HG03135 (cell line): ENCODE data around the gene LIPN.

ENCODE experiments used
- ATAC-seq: cut with Tn5 transposase; IDR thresholded peaks from one replicate; pipeline ENCODE4 v1.9.1; 2021; ENCODE audit warnings: mild to moderate bottlenecking, moderate library complexity; ENCODE audit not compliant: unreplicated experiment

The LIPN gene

DNA sequence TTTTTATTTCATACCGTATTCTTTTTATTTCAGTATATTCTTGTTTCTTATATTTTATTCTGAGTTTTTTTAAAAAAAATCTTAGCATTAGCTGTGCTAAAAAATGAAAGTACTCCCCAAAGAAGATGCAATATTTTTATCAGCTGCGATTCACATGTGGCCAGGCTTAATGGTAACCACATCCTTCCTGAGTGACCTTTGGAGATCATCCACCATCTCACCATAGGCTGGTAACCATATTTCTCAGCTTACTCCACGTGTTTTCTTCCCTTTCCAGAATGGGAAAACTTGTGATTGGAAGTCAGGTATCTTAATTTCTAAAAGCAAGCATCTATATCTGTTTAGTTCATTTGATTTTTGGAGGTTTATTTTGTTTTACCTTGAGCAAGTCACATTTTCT lies 23.9 kb downstream of the LIPN start:
- no peak for ATAC-seq

- no peak for ATAC-seq
Observed at GRCh38 chr10:88786032-88786770, 26.4 kb downstream of the LIPN start.

DNA sequence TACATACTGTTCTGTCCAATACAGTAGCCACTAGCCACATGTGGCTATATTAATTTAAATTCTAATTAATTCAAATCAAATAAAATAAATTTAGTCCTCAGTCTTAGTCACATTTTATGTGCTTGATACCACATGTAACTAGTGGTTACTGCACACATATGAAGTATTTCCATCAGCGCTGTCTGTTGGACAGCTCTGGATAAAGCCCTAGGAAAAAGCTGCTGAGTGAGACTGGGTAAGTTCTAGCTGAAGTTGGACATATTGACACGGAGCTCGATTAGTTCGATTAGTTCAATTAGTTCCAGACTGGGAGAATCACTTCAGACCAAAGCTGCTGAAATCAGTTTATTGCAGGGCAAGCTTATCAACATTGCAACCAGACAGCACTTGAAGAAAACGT lies 27.6 kb downstream of the LIPN start:
- ATAC-seq, result no peak

GRCh38 chr10:88788924-88789323 lies 29.1 kb downstream of the LIPN start:
- no peak for ATAC-seq

DNA sequence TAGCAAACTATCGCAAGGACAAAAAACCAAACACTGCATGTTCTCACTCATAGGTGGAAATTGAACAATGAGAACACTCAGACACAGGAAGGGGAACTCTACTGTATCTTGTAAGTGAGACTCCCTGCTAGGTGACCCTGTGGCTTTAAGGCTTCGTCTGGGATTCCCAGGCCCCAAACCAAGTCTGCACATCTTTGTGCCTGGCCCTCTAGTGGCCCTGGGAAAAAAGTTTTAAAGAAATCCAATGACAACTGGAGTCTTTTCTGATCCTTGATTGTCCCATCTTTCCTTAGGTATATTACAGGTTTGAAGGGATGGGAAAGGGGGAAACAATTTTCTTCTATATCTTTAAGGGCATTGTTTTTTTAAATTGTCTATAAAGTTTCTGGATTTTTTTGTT lies 32.1 kb downstream of the LIPN start:
- no peak for ATAC-seq

GRCh38 chr10:88792661-88793060 lies 32.8 kb downstream of the LIPN start:
- ATAC-seq, result no peak

GRCh38 chr10:88793712-88794299 lies 34.0 kb downstream of the LIPN start:
- no peak for ATAC-seq

GRCh38 chr10:88794731-88795130 lies 34.9 kb downstream of the LIPN start:
- ATAC-seq, result no peak

DNA sequence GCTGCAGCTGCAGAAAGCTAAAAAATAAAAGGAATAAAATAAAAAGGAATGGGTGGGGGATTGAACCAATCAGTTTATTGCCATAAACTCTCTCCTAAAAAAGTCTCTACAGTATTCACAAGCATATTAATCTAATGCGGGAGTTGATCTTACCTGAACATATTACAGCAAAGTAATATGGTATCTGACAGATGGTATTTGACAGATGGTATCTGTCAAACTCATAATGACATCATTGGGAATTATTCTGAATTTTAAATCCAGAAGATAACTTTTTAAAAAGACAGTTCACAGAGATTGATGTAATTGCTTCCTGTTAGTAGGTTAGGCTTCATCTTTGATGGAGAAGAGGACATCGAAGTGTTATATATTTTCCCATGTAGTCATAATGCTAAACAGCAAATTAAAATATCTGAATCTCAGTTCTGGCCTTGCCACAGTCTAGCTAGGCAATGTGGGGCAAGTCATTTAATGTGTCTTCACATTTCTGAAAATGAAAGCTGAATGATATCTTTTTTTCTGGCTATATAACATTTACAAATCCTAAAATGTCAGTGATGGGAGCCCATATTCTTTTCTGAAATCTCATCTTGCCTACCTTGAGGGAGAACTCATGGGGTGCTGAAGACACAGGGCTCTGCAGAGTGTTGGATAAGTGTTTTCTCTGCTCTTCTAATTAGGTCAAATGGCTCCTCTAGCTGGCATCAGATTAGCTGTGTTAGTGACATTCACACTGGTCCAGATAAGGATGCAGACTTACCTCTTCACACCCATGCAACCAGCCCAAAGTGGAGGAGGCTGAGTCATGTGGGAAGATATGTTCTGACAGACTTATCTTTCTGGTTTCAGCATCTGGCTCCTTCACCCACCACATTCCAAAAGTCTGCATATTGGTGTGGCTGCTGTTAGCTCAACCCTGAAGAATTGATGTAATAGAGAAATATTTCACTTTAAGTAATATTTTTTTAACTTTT lies 40.6 kb downstream of the LIPN start:
- no peak for ATAC-seq

GRCh38 chr10:88802523-88803285 lies 42.9 kb downstream of the LIPN start, which contains the start of gene LIPM:
TSS of gene LIPM (plus strand) at chr10:88802730. CDS start at chr10:88802897, 167 bp downstream.
- no peak for ATAC-seq

DNA sequence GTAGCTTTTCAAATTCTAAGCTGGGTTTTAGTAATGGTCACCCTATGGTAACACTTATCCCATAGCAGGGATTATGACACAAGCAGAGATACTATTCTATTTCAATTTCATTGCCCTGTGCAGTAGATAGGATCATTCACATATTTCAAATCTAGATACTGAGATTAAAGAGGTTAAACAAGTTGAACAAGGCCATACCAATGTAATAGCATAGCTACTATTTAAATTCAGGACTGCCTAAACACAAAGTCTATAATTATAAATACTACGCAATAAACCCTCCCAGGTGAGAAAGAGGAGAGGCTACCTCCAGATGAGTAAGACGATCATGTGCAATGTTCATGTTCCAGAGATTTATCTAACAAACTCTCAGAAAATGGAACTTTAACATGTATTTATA lies 43.8 kb downstream of the LIPN start:
- ATAC-seq, result no peak

DNA sequence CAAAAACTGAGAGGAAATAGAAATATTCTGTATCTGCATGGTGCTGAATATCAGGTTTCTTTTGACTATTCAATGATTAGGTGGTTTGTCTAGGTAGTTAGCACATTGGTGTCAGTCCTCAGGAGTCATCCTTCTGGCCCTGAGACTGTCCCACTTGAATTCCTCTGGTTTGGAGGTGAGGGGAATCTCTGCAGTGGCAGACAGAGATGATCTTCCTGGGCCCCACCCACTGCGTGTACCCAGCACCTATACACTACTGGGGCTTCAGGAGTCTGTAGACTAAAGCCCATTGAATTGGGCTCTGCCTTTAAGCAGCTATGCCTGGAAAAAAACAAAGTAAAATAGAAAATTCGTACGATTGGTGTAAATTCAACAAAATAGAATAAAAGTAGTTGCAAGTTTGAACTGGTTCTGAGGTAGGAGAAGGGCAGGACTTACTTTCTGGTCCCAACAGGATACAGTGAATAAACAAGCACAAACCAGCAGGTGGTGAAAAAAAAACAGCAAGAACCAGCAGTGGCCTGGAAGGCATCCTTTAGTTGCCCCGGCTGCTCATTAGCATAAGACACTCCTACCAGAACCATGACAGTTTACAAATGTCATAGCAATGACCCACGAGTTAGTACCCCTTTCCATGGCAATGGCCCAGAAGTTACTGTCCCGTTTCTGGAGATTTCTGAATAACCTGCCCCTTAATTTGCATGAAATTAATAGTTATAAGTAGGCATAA lies 44.4 kb downstream of the LIPN start:
- no peak for ATAC-seq

- ATAC-seq, result no peak
Observed at GRCh38 chr10:88805361-88805760, 45.5 kb downstream of the LIPN start.

DNA sequence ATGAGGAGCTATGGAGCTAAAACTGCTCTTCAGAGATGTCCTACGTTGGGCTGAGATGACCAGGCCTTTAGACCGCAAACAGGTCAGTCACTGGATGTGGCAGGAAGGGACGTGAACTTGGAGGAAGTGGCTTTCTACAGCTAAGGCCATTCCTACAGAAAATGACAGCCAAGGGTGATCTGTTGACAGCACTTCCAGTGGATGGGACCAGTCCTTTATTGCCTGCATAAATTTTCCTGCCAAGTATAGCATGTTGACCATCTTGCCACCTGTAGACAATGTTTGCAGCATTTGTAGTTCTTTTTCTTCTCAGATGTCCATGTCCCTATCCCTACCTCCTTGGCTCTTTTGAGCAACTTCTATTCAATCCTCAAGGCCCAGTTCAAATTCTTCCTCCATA lies 46.1 kb downstream of the LIPN start:
- ATAC-seq, result no peak

GRCh38 chr10:88809621-88810020 lies 49.8 kb downstream of the LIPN start:
- no peak for ATAC-seq

DNA sequence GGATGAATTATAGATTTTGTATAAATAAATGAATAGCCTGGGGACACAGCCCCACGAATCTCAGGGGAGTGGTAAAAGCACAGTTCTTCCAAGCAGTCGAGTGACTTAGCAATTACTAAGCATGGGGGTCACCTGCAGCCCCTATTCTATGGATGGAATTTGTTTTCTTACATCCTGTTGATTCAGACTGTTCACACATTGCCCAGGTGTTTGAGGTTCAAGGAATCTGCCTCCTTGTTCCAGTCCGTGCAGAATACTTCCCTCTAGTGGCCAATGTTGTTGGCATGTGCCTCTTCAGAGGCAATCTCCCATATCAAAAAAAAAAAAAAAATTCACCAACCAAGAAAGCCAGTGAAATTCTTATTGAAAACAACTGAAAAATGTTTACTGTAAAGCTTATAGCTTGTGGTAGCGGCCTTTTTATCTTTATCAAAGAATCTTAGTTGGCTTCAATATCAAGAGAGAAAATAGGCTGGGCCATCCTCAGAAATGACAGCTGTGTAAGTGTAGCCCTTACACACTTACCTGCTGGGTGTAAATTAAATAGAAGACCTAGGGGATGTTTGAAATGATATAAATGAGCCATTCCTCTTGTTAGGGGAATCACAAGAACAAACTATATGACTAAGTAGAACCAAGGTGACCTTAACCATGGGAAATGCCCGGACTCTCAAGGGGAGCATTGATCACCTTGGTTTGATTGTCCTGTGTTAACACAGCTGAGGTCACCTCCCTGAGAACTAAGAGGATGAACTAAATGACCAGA lies 50.6 kb downstream of the LIPN start:
- ATAC-seq, result no peak

GRCh38 chr10:88813200-88813599 lies 53.4 kb downstream of the LIPN start:
- ATAC-seq, result no peak

DNA sequence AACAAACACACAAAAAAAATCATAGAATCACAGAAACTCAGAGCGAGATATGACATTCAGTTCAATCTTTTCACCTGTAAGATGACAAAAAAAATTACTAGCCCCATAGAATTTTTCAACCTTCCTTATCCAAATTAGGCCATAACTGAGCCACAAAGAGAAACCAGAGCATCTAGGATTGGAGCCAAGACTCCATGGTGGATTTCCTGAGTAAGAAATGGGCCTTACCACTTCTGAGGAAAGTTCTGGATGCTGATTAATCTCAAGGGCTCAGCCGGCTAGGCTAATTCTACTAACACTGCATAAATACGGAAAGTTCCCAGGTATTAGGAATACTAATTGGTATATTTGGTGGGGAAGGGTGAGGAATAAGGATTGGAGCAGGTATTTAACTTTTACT lies 59.5 kb downstream of the LIPN start:
- no peak for ATAC-seq

GRCh38 chr10:88820748-88821401 lies 61.1 kb downstream of the LIPN start:
- no peak for ATAC-seq
